ENCODE measurements around the gene PAX2. TPM values are rescaled to one million over a fixed set of nuclear protein-coding genes. Genes with fewer than 3 reads are reported as not detected.

The PAX2 gene
- total and polyA plus RNA-seq, 2 of the 8 experiments (the other 6 are each of a cell fraction or from before 2014, with no cell fraction given), result 0.02 TPM; not detected in 1

- Histone ChIP-seq H3K18ac (ENCODE audit: extremely low read depth, low read length) (no peak overlapping the region), H4K8ac (ENCODE audit: extremely low read depth, insufficient read depth, low read length) (0 out of 2 replicates have a peak overlapping the region, but pooled peaks have one; percentile 35), H2BK5ac (ENCODE audit: low read depth, low read length) (no peak overlapping the region), H3K23ac (ENCODE audit: insufficient read length) (no peak overlapping the region), H2BK12ac (ENCODE audit: low read depth, low read length) (peak overlapping the region; percentile 60; the same call in 1 of the 2 replicates), H3K9ac (replicated peaks in 1 of 4; ENCODE audit: extremely low read depth in 1 of 4, low read depth in 3 of 4, low read length in 3 of 4) (no peak overlapping the region), H3K56ac (replicated peaks; ENCODE audit: insufficient read length, low read depth, low read length) (no peak overlapping the region), H2AK5ac (ENCODE audit: low read depth, low read length) (no peak overlapping the region), H3K79me2 (ENCODE audit: control insufficient read depth in 1 of 2, insufficient read depth in 2 of 2, low read length in 2 of 2) (no peaks in the 10 kb centered on the region), H3K27ac (ENCODE audit: low read depth, low read length) (no peak overlapping the region), H3K4me1 (replicated peaks in 1 of 4; ENCODE audit: control insufficient read depth in 3 of 4, insufficient read depth in 4 of 4, low read length in 3 of 4) (peaks cover 4 to 26% (median 20%) of the 10 kb centered on the region in 4 experiments), H4K91ac (replicated peaks; ENCODE audit: insufficient read length, low read length) (no peak overlapping the region), H2BK15ac (ENCODE audit: low read length) (no peak overlapping the region), H3K23me2 (ENCODE audit: low read depth, low read length) (peaks cover 2% of the 10 kb centered on the region; the same call in 1 of the 2 replicates), H3K79me1 (ENCODE audit: low read depth, low read length) (no peaks in the 10 kb centered on the region), H3K36me3 (ENCODE audit: control insufficient read depth in 2 of 4, insufficient read depth in 4 of 4, low read length in 3 of 4) (peaks cover 0 to 8% (median 0%) of the 10 kb centered on the region in 4 experiments; a peak in 1 of 8 replicates), H3K9me3 (ENCODE audit: insufficient read depth in 2 of 2, low read depth in 1 of 2, low read length in 1 of 2) (no peaks in the 10 kb centered on the region), H3K4me3 (ENCODE audit: extremely low read depth in 1 of 4, insufficient read depth in 2 of 4, low read depth in 3 of 4, low read length in 4 of 4) (peak overlapping the region in 3 of 4 experiments; percentile 26 to 53 (median 28); a peak in 5 of 8 replicates), H2BK20ac (ENCODE audit: low read length) (no peak overlapping the region), H3K14ac (ENCODE audit: insufficient read length) (no peak overlapping the region), H3K4ac (replicated peaks; ENCODE audit: insufficient read length, low read depth, low read length) (no peak overlapping the region), H4K20me1 (replicated peaks in 1 of 2; ENCODE audit: control insufficient read depth in 1 of 2, insufficient read depth in 2 of 2, low read length in 2 of 2) (peaks cover 12 to 15% of the 10 kb centered on the region in 2 experiments), H3K4me2 (ENCODE audit: insufficient read depth in 1 of 2, low read depth in 2 of 2, low read length in 2 of 2) (peak overlapping the region; percentile 51 to 72), H4K5ac (ENCODE audit: insufficient read length, low read depth, low read length) (no peak overlapping the region), H2AFZ (ENCODE audit: low read length) (no peak overlapping the region), H3K27me3 (replicated peaks in 1 of 4; ENCODE audit: control insufficient read depth in 3 of 4, extremely low read depth in 1 of 4, insufficient read depth in 3 of 4, low read length in 3 of 4) (peaks cover 94 to 100% (median 99%) of the 10 kb centered on the region in 4 experiments), H2BK120ac (replicated peaks; ENCODE audit: low read depth, low read length) (no peak overlapping the region)
- ChIA-PET CTCF (ENCODE audit: partially characterized antibody) (interaction anchor here (2.0 to 8.1 kb wide), 3 partner anchors 11 to 85 kb away, joined by 5 to 74 read pairs (median 6); no protein-coding TSS in a partner anchor), POLR2A (ENCODE audit: partially characterized antibody) (no interaction called here)
- FAIRE-seq (no peak), DNase-seq (ENCODE audit: low read depth in 1 of 2, low spot score in 2 of 2) (no peak)
- TF ChIP-seq CREB1 (IDR thresholded peaks at IDR 0.05) (0 out of 2 replicates have a peak, but pooled peaks have one; percentile 14), KDM1A (IDR thresholded peaks at IDR 0.05; ENCODE audit: borderline replicate concordance, low read length) (no peak)
- whole genome bisulfite sequencing, 2 experiments (ENCODE audit: extremely low coverage in 1 of 2, insufficient coverage in 1 of 2, insufficient read length in 1 of 2, insufficient replicate concordance in 2 of 2, low coverage in 1 of 2, low lambda C conversion rate in 2 of 2, missing lambda C conversion rate in 1 of 2), result 5% methylated on average over 5 of the region's 20 CpGs; no CpG with 5 or more reads in 1 of the 2 experiments
These were observed 83.3 kb downstream of the PAX2 start for GRCh38 chr10:100828738-100829096.

All from H1 (cell line).